Osteoblast (primary cell): ENCODE results near the gene SGPL1. TPM values are rescaled to one million over a fixed set of nuclear protein-coding genes. Genes with fewer than 3 reads are reported as not detected.
A peak's percentile ranks its signal among the peaks of the same experiment; 100 is the strongest.

Experiments used
- DNase-seq: peaks from one replicate; pipeline ENCODE4 v3.0.0; 2011; ENCODE audit warnings: low spot score, mixed read lengths; ENCODE audit not compliant: insufficient read length; ENCODE audit errors: missing footprints
- H2AFZ ChIP-seq: 2 replicates; pipeline ENCODE4 v1.6.0; 2011; ENCODE audit warnings: mild to moderate bottlenecking, low read length
- H3K27ac ChIP-seq: 2 replicates; pipeline ENCODE4 v1.5.1; 2011; ENCODE audit warnings: mild to moderate bottlenecking, low read depth, low read length, moderate library complexity
- H3K27me3 ChIP-seq: 2 replicates; pipeline ENCODE4 v1.6.0; 2012; ENCODE audit warnings: mild to moderate bottlenecking, control low read depth, inconsistent platforms, low read length, moderate library complexity; ENCODE audit not compliant: insufficient read depth
- H3K36me3 ChIP-seq: 2 replicates; pipeline ENCODE4 v1.5.1; 2011; ENCODE audit warnings: mild to moderate bottlenecking, low read length, control low read depth, moderate library complexity; ENCODE audit not compliant: insufficient read depth
- H3K4me1 ChIP-seq: 2 replicates; pipeline ENCODE4 v1.5.1; 2011; ENCODE audit warnings: mild to moderate bottlenecking, low read length, control low read depth, moderate library complexity; ENCODE audit not compliant: insufficient read depth
- H3K4me2 ChIP-seq: 2 replicates; pipeline ENCODE4 v1.6.0; 2011; ENCODE audit warnings: mild to moderate bottlenecking, low read length; ENCODE audit not compliant: insufficient read depth
- H3K4me3 ChIP-seq: fragments of 200-600 bp; sonication (generic); 3 replicates; pipeline ENCODE4 v1.5.1; 2012; ENCODE audit warnings: mild to moderate bottlenecking, low read length, inconsistent platforms; ENCODE audit not compliant: insufficient read depth
- H3K79me2 ChIP-seq: 2 replicates; pipeline ENCODE4 v1.6.0; 2012; ENCODE audit warnings: mild to moderate bottlenecking, low read length, control low read depth, inconsistent platforms; ENCODE audit not compliant: insufficient read depth
- H3K9me3 ChIP-seq: 2 replicates; pipeline ENCODE4 v1.5.1; 2011; ENCODE audit warnings: low read depth, low read length, control low read depth
- H4K20me1 ChIP-seq: 2 replicates; pipeline ENCODE4 v1.6.0; 2012; ENCODE audit warnings: mild to moderate bottlenecking, low read length, control low read depth; ENCODE audit not compliant: insufficient read depth
- total RNA-seq: library from RNA; depleted of rRNA; stranded (reverse); fragments of >200 nt; gene quantifications from 2 replicates; pipeline ENCODE4 v1.2.3, GENCODE V29; 2012
- TF ChIP-seq, protein P1 (sequence below): IDR thresholded peaks from 2 replicates; pipeline ENCODE4 v1.5.1; 2011; ENCODE audit warnings: mild to moderate bottlenecking, low read depth, low read length, moderate library complexity; ENCODE audit errors: extremely low read depth

The SGPL1 gene
- total RNA-seq, 1 donor = 47.4 TPM

DNA sequence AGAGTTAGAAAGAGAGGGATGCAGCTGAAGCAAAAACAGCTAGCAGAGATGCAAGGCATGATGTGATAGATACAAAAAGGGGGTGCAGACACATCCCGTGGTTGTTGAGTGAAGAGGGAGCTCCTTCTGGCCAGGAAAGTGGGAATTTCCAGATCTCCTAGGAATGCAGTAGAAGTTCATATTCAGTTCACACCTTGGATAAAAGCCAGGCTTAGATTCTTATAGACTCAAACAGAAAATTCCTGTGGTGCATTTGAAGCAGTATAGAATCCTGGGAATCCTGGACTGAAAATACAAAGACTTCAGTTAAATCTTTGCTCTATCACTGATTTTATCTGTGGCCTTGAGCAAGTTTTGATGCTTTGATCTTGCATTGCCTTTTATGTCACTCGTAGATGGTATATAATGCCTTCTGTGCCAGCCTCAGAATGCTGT, 33.9 kb downstream of the SGPL1 start:
- Histone ChIP-seq H3K4me3 (no peak overlapping the region), H3K27me3 (no peaks in the 10 kb centered on the region), H3K36me3 (peaks cover 8% of the 10 kb centered on the region), H3K4me2 (peak overlapping the region; percentile 39), H3K27ac (peak overlapping the region; percentile 64), H3K4me1 (peaks cover 27% of the 10 kb centered on the region), H2AFZ (no peak overlapping the region), H3K9me3 (no peaks in the 10 kb centered on the region), H4K20me1 (no peaks in the 10 kb centered on the region), H3K79me2 (peaks cover 2% of the 10 kb centered on the region)
- peak; percentile 56 for DNase-seq
- TF ChIP-seq, protein P1, sequence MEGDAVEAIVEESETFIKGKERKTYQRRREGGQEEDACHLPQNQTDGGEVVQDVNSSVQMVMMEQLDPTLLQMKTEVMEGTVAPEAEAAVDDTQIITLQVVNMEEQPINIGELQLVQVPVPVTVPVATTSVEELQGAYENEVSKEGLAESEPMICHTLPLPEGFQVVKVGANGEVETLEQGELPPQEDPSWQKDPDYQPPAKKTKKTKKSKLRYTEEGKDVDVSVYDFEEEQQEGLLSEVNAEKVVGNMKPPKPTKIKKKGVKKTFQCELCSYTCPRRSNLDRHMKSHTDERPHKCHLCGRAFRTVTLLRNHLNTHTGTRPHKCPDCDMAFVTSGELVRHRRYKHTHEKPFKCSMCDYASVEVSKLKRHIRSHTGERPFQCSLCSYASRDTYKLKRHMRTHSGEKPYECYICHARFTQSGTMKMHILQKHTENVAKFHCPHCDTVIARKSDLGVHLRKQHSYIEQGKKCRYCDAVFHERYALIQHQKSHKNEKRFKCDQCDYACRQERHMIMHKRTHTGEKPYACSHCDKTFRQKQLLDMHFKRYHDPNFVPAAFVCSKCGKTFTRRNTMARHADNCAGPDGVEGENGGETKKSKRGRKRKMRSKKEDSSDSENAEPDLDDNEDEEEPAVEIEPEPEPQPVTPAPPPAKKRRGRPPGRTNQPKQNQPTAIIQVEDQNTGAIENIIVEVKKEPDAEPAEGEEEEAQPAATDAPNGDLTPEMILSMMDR = no peak

DNA sequence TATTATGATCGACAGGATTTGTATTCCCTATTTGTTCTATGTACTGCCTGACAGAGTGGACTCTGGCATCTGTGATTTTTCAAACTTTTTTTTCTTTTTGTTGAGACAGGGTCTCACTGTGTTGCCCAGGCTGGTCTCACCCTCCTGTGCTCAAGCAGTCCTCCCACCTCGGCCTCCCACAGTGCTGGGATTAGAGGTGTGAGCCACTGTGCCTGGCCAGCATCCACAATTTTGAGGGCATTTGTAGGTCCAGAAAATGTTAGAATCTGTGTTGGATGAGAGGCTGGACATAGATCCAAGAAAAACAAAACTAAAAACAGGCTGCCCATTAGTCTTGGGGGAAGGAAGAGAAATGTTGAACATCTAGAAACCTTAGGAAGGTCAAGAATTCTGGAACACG, 34.3 kb downstream of the SGPL1 start:
- Histone ChIP-seq H2AFZ (no peak overlapping the region), H3K9me3 (no peaks in the 10 kb centered on the region), H4K20me1 (no peaks in the 10 kb centered on the region), H3K36me3 (peaks cover 8% of the 10 kb centered on the region), H3K27ac (peak overlapping the region; percentile 64), H3K4me3 (no peak overlapping the region), H3K27me3 (no peaks in the 10 kb centered on the region), H3K79me2 (peaks cover 2% of the 10 kb centered on the region), H3K4me2 (peak overlapping the region; percentile 39), H3K4me1 (peaks cover 25% of the 10 kb centered on the region)
- TF ChIP-seq, protein P1 = no peak
- no peak for DNase-seq

DNA sequence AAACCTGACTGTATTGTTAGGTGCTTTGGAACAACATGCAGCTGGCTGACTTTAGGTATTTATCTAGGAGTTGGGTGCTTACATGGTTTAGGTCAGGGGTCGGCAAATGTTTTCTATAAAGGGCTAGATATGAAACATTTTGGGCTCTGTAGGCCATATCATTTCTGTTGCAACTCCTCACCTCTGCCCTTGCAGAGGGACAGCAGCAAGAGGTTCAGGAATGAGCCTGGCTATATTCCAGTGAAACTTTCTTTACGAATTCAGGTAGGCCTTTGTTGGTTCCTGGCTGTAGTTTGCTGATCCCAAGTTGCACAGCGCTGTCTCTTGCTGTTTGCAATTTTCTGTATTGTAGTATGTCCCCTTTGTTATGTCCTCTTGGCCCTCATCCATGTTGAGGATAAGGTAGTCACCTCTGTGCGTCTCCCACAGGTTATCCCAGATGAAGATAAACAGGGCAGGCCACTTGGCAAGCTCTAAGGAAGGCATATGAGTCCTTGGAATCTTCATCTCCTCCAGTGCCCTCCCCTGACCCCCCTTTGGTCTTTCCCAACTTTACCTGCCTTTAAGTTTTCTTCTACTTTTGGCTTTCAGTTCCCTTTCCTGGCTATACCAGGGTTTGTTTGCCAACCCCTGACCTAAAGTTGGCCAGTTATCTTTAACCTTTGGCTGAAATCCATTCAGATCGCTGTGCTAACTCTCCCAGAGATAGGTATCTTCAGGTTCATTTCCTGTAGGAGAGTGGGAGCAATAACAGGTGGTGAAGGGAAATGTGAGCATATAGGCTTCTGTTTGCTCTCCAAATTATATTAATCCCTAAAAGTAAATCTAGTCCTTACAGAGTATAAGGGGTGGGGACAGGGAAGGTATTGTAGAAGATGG, 36.1 kb downstream of the SGPL1 start:
- Histone ChIP-seq H3K27ac (no peak overlapping the region), H3K4me2 (no peak overlapping the region), H3K9me3 (no peaks in the 10 kb centered on the region), H3K4me3 (no peak overlapping the region), H2AFZ (no peak overlapping the region), H3K36me3 (peaks cover 8% of the 10 kb centered on the region), H4K20me1 (no peaks in the 10 kb centered on the region), H3K79me2 (no peaks in the 10 kb centered on the region), H3K4me1 (peaks cover 20% of the 10 kb centered on the region), H3K27me3 (no peaks in the 10 kb centered on the region)
- DNase-seq = no peak
- TF ChIP-seq, protein P1 = no peak

DNA sequence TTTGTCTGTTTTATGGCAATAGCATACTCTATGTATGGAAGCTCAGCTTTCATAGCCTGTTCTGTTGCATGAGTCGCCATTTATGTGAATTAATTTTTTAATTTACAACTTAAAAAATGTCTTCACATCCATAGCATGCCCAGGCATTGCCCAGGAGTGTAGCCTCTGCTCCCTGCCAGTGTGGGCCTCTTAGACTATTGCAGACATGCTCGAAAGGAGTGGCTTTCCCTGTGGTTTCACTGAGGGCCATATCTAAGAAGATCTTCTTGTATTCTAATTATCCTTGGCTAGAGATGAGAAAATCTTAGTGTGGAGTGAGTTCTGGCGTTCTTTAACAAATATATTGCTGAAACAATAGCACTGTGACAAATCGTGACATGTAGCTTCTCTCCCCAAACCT, 37.3 kb downstream of the SGPL1 start:
- Histone ChIP-seq H3K4me3 (no peak overlapping the region), H3K36me3 (peaks cover 13% of the 10 kb centered on the region), H3K27me3 (no peaks in the 10 kb centered on the region), H3K4me2 (no peak overlapping the region), H2AFZ (no peak overlapping the region), H3K79me2 (no peaks in the 10 kb centered on the region), H3K4me1 (peaks cover 12% of the 10 kb centered on the region), H3K9me3 (no peaks in the 10 kb centered on the region), H4K20me1 (no peaks in the 10 kb centered on the region), H3K27ac (no peak overlapping the region)
- no peak for DNase-seq
- TF ChIP-seq, protein P1 = no peak
